Measurements from ENCODE around the gene CFAP119.

The CFAP119 gene

DNA sequence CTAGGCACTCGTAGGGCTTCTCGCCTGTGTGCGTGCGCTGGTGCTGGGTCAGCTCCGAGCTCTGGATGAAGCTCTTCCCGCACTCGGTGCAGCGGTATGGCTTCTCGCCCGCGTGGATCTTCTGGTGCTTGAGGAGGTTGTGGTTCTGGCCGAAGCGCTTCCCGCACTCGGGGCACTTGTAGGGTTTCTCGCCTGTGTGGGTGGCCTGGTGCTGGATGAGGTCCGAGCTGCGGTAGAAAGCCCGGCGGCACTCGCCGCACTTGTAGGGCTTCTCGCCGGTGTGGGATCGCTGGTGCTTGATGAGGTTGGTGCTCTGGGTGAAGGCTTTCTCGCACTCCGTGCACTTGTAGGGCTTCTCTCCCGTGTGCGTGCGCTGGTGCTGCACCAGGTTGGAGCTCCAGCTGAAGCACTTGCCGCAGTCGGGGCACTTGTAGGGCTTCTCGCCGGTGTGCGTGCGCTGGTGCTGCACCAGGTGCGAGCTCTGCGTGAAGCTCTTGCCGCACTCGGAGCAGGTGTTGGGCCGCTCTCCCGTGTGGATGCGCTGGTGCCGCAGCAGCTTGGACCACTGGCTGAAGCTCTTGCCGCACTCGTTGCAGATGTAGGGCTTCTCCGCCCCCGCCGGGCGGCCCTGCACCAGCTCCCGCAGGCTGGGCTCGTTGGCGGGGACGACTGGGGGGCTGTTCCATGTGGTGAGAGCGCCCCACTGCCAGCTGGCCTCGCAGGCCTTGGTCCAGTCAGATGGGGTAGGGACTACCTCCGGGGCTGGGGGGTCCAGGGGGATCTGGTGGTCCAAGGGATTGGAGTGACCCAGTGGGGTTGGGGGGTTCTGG is 21.6 kb upstream of the CFAP119 start:
- TF ChIP-seq, protein P1, sequence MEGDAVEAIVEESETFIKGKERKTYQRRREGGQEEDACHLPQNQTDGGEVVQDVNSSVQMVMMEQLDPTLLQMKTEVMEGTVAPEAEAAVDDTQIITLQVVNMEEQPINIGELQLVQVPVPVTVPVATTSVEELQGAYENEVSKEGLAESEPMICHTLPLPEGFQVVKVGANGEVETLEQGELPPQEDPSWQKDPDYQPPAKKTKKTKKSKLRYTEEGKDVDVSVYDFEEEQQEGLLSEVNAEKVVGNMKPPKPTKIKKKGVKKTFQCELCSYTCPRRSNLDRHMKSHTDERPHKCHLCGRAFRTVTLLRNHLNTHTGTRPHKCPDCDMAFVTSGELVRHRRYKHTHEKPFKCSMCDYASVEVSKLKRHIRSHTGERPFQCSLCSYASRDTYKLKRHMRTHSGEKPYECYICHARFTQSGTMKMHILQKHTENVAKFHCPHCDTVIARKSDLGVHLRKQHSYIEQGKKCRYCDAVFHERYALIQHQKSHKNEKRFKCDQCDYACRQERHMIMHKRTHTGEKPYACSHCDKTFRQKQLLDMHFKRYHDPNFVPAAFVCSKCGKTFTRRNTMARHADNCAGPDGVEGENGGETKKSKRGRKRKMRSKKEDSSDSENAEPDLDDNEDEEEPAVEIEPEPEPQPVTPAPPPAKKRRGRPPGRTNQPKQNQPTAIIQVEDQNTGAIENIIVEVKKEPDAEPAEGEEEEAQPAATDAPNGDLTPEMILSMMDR (IDR thresholded peaks at IDR 0.05; ENCODE audit: low read depth, low read length), result no peak
- Histone ChIP-seq H3K27ac (no peak overlapping the region), H3K36me3 (peaks cover 33% of the 10 kb centered on the region), H3K27me3 (ENCODE audit: insufficient read depth, low read depth, severe bottlenecking) (no peaks in the 10 kb centered on the region), H3K4me3 (ENCODE audit: low read depth, low read length) (no peak overlapping the region), H3K9me3 (ENCODE audit: severe bottlenecking) (no peaks in the 10 kb centered on the region)
- DNase-seq, result no peak

DNA sequence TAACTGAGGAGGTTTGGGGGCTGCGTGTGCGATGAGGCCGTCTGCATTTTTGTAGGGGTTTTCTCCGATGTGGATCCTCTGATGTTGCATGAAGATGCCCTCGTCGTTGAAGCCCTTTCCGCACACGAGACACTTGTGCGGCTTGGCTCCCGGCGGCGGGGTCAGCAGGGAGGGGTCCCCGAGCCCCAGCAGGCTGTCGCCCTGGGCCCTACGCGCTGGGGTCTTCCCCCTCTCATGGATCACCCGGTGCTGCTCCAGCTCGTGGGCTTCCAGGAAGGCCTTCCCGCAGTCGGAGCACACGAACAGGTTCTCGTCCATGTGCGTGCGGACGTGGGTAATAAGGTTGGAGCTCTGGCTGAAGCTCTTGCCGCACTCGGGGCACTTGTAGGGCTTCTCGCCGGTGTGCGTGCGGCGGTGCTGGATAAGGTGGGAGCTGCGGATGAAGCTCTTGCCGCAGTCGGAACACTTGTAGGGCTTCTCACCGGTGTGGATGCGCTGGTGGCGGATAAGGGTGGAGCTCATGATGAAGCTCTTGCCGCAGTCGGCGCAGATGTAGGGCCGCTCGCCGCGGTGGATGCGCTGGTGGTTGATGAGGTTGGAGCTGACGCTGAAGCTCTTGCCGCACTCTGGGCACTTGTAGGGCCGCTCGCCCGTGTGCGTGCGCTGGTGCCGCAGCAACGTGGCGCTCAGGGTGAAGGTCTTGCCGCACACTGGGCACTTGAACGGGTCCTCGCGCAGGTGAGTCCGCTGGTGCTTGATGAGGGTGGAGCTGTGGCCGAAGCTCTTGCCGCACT is 20.8 kb upstream of the CFAP119 start:
- Histone ChIP-seq H3K9me3 (ENCODE audit: severe bottlenecking) (no peaks in the 10 kb centered on the region), H3K27ac (no peak overlapping the region), H3K36me3 (peaks cover 34% of the 10 kb centered on the region), H3K27me3 (ENCODE audit: insufficient read depth, low read depth, severe bottlenecking) (no peaks in the 10 kb centered on the region), H3K4me3 (ENCODE audit: low read depth, low read length) (no peak overlapping the region)
- no peak for DNase-seq
- TF ChIP-seq, protein P1 (IDR thresholded peaks at IDR 0.05; ENCODE audit: low read depth, low read length), result no peak

DNA sequence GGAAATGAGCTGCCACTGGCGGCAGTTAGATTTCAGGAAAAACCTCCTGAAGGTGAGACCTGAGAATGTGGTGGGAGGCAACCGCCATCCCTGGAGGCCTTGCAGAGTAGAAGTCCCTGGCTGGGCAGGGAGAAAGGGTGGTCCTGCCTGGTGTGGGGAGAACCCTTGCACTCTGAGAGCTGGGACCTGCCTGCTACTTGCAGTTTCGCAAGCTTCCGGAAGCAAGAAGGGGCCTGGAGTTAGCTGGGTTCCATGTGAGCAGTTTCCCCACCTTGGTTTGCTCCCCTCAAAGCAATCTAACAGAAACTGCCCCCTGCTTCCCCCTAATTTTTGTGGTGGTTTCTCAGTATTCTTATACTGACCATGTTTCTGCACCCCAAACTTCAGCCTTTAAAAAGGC is 18.7 kb upstream of the CFAP119 start:
- Histone ChIP-seq H3K4me3 (ENCODE audit: low read depth, low read length) (no peak overlapping the region), H3K36me3 (peaks cover 37% of the 10 kb centered on the region), H3K27ac (no peak overlapping the region), H3K27me3 (ENCODE audit: insufficient read depth, low read depth, severe bottlenecking) (no peaks in the 10 kb centered on the region), H3K9me3 (ENCODE audit: severe bottlenecking) (no peaks in the 10 kb centered on the region)
- TF ChIP-seq, protein P1 (IDR thresholded peaks at IDR 0.05; ENCODE audit: low read depth, low read length), result no peak
- DNase-seq, result no peak

DNA sequence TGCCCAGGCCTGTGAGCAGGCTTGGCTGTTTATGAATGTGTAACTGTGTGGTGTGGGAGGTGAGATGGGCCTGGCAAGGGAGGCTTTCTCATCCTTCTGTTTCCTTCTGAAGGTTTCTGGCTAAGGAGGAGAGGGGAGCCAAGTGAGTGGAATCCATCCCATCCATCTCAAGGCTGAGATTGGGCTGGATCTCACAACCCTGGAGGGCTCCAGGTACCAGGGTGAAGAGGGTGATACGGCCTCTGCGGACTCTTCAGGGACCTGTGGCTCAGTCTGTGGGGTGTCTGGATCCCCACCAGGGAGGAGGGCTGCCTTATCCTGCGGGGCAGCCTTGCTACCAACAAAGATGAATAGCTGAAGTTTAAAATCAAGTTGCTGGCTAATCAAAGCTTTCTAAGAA is 18.2 kb upstream of the CFAP119 start:
- H3K27ac ChIP-seq, result no peak overlapping the region
- DNase-seq, result no peak
- no peaks in the 10 kb centered on the region for H3K27me3 ChIP-seq (ENCODE audit: insufficient read depth, low read depth, severe bottlenecking)
- H3K36me3 ChIP-seq, result peaks cover 37% of the 10 kb centered on the region
- H3K4me3 ChIP-seq (ENCODE audit: low read depth, low read length), result no peak overlapping the region
- no peaks in the 10 kb centered on the region for H3K9me3 ChIP-seq (ENCODE audit: severe bottlenecking)
- TF ChIP-seq, protein P1 (IDR thresholded peaks at IDR 0.05; ENCODE audit: low read depth, low read length), result no peak

DNA sequence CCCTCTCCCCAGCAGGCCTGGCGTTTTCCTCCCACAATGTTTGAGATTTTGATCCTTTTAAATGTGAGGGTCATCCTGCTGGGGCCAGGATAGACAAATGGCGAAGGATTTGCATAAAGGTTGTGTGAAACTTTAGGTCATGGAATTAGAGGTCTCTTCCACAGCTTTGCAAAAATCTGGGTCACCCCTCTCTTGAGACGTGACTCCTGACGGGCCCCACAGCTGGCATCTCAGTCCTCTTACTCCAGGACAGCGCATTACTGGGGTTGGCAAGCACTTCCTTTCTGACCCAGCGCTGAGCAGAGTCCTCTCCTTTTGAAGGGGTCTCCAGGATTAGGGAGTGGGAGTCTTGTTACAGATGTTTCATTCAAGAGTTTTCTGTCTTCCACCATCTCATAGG is 17.7 kb upstream of the CFAP119 start:
- no peak for DNase-seq
- no peaks in the 10 kb centered on the region for H3K27me3 ChIP-seq (ENCODE audit: insufficient read depth, low read depth, severe bottlenecking)
- TF ChIP-seq, protein P1 (IDR thresholded peaks at IDR 0.05; ENCODE audit: low read depth, low read length), result no peak
- no peak overlapping the region for H3K27ac ChIP-seq
- no peaks in the 10 kb centered on the region for H3K9me3 ChIP-seq (ENCODE audit: severe bottlenecking)
- H3K4me3 ChIP-seq (ENCODE audit: low read depth, low read length), result no peak overlapping the region
- peaks cover 39% of the 10 kb centered on the region for H3K36me3 ChIP-seq

All from WERI-Rb-1 (cell line).